ENCODE results near the gene DDX55.
"Not testable (repeated sequence)": the region's sequence is repeated elsewhere in the genome, so short reads cannot be mapped to it uniquely, and the experiment has no call there.

The DDX55 gene

DNA sequence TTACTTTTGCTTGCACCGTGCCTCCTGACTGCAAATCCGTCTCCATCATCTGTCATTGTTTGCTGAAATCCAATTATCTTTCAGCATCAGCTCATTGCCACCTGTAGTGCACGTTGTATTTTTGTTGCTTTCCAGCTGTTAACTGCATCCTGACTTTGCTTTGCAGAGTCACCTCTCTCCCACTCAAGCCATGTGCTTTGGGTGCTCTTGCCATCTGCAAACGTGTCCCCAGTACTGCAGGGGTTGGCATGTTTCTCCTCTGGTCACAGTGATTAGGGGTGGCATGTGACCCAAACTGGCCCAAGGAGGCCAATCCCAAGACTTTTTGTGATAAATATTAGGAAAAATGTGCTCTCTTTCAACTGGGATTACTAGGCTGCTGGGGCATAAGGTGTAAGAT is 28.0 kb upstream of the DDX55 start:
- no peak overlapping the region for H3K27ac ChIP-seq
- DNase-seq (ENCODE audit: low spot score) = no peak
- TF ChIP-seq, protein P1, sequence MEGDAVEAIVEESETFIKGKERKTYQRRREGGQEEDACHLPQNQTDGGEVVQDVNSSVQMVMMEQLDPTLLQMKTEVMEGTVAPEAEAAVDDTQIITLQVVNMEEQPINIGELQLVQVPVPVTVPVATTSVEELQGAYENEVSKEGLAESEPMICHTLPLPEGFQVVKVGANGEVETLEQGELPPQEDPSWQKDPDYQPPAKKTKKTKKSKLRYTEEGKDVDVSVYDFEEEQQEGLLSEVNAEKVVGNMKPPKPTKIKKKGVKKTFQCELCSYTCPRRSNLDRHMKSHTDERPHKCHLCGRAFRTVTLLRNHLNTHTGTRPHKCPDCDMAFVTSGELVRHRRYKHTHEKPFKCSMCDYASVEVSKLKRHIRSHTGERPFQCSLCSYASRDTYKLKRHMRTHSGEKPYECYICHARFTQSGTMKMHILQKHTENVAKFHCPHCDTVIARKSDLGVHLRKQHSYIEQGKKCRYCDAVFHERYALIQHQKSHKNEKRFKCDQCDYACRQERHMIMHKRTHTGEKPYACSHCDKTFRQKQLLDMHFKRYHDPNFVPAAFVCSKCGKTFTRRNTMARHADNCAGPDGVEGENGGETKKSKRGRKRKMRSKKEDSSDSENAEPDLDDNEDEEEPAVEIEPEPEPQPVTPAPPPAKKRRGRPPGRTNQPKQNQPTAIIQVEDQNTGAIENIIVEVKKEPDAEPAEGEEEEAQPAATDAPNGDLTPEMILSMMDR (conservative IDR thresholded peaks at IDR 0.05; ENCODE audit: low read depth) = no peak
- ChIA-PET CTCF (no interaction called here), POLR2A (ENCODE audit: low non-redundant PET) (no interaction called here)

DNA sequence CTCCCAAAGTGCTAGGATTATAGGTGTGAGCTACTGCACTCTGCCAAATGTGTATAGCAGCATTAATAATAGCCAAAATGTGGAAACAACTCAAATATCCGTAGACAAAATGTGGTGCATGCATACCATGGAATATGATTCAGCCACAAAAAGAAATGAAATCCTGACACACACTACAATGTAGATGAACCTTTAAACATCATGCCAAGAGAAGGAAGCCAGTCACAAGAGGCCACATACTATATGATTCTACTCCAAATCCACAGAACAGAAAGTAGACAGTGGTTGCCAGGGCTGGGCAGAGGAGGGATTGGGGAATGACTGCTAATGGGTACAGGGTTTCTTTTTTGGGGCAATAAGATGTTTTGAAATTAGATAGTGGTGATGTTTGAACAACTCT is 25.3 kb upstream of the DDX55 start:
- no peak overlapping the region for H3K27ac ChIP-seq
- TF ChIP-seq, protein P1 (conservative IDR thresholded peaks at IDR 0.05; ENCODE audit: low read depth) = no peak
- DNase-seq (ENCODE audit: low spot score) = no peak
- POLR2A ChIA-PET (ENCODE audit: low non-redundant PET) = no interaction called here
- CTCF ChIA-PET = no interaction called here

DNA sequence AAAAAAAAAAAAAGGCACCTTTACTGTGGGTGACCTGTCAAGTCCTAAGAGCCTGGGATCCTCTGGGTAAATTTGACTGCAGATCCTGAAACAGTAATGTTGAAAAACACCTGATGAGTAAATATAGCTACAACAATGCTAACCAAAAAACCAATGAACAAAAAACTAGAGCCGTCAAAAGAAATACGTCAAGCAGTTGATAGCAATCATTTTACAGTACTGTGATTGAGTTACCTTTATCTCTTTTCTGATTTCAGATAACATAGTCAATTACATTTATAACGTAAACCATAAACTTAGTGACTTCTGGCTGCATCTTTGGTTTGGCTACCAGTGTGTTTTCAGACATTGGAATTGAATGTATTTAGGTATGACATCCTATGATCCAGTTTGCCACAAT is 23.7 kb upstream of the DDX55 start:
- TF ChIP-seq, protein P1 (conservative IDR thresholded peaks at IDR 0.05; ENCODE audit: low read depth) = no peak
- ChIA-PET POLR2A (ENCODE audit: low non-redundant PET) (no interaction called here), CTCF (interaction anchor here (0.6 kb wide), 1 partner anchor 119 kb away, joined by 5 read pairs; no protein-coding TSS in a partner anchor)
- H3K27ac ChIP-seq = no peak overlapping the region
- DNase-seq (ENCODE audit: low spot score) = no peak

DNA sequence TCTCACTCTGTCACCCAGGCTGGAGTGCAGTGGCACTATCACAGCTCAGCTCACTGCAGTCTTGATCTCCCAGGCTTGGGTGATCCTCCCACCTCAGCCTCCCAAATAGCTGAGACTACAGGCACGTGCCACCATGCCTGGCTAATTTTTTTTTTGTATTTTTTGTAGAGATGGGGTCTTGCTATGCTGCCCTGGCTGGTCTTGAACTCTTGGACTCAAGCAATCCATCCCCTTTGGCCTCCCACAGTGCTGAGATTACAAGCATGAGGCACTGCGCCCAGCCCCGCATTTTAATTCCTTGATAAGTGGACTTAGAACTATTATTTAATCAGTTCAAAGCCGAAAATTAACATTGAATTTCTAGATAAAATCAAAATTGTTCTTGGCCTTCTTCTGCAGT is 23.1 kb upstream of the DDX55 start:
- CTCF ChIA-PET; H3K27ac ChIP-seq; POLR2A ChIA-PET (ENCODE audit: low non-redundant PET); DNase-seq (ENCODE audit: low spot score): not testable (repeated sequence)

DNA sequence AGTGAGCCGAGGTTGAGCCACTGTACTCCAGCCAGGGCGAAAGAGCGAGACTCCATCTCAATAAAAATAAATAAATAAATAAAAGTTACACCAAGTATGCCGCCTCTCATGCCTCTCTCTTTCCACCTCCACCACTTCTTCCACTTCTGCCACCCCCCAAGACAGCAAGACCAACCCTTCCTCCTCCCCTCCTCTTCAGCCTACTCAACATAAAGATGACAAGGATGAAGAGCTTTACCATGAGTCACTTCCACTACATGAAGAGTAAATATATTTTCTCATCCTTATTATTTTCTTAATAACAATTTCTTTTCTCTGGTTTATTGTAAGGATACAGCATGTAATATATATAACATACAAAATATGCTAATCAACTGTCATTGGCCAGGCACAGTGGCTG is 21.1 kb upstream of the DDX55 start:
- TF ChIP-seq, protein P1 (conservative IDR thresholded peaks at IDR 0.05; ENCODE audit: low read depth) = no peak
- DNase-seq (ENCODE audit: low spot score) = no peak
- no peak overlapping the region for H3K27ac ChIP-seq
- POLR2A ChIA-PET (ENCODE audit: low non-redundant PET) = no interaction called here
- CTCF ChIA-PET = no interaction called here

DNA sequence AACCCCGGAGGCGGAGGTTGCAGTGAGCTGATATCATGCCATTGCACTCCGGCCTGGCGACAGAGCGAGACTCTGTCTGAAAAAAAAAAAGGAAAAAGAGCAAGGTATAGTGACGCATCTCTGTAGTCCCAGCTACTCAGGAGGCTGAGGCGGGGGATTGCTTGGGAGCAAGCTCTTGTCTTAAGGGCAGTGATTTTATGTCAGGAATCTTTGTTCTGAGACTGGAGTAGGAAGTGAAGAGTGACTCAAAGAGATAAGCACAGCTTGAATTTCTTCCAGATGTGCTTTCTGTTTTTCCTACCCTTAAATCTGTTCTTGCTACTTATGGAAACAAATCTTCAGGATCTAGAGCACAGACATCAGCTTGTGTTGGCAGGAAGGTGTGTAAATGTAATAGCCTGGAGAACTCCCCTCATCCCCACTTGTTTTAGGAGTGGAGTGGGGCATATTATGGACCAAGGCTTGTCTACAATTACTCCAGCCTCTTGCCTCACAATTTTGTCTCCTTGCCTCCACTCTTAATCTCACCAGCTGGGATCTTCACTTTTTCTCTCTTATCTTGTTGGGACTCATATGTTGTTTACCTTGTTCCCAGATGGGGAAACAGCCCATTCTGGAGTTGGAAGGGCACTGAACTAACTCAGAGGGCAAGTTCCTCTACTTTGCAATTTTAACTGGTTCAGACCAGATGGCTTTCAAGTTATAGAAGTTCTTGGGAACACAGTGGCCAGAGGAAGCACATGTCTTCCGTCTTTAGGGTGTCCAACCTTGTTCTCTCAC is 10.0 kb upstream of the DDX55 start:
- DNase-seq (ENCODE audit: low spot score) = no peak
- H3K27ac ChIP-seq = 0 out of 2 replicates have a peak overlapping the region, but pooled peaks have one; percentile 24
- ChIA-PET POLR2A (ENCODE audit: low non-redundant PET) (interaction anchor here (0.5 to 0.6 kb wide), 2 partner anchors 8 to 269 kb away, joined by 3 read pairs; no protein-coding TSS in a partner anchor), CTCF (no interaction called here)
- TF ChIP-seq, protein P1 (conservative IDR thresholded peaks at IDR 0.05; ENCODE audit: low read depth) = no peak

DNA sequence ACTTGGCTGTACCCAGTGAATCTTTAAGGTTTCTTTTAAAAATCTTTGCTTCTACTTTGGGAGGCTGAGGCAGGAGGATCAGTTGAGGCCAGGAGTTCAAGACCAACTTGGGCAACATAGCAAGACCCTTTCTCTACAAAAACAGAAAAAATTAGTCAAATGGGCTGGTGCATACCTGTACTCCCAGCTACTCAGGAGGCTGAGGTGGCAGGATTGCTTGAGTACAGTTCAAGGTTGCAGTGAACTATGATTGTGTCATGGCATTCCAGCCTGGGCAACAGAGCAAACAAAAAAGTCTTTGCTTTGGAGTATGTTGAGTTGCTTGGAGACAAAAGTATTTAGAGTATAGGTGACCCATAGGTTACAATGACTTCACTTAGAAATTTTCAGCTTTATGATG is 6.2 kb upstream of the DDX55 start:
- H3K27ac ChIP-seq = no peak overlapping the region
- CTCF ChIA-PET = interaction anchor here (0.6 kb wide), 1 partner anchor 669 kb away, joined by 3 read pairs; no protein-coding TSS in a partner anchor
- TF ChIP-seq, protein P1 (conservative IDR thresholded peaks at IDR 0.05; ENCODE audit: low read depth) = no peak
- POLR2A ChIA-PET (ENCODE audit: low non-redundant PET) = no interaction called here
- DNase-seq (ENCODE audit: low spot score) = no peak

Measured in RWPE1 (cell line).